ENCODE data around the gene PODN.

Gene PODN

GRCh38 chr1:53092659-53093450, 30.8 kb downstream of the PODN start:
- H3K27ac ChIP-seq: no peak overlapping the region
- H3K4me1 ChIP-seq (ENCODE audit: low read depth, poor library complexity, severe bottlenecking): no peaks in the 10 kb centered on the region

GRCh38 chr1:53093451-53093754, 31.4 kb downstream of the PODN start:
- no peaks in the 10 kb centered on the region for H3K36me3 ChIP-seq (ENCODE audit: insufficient read depth)
- H3K9ac ChIP-seq: no peak overlapping the region

More at GRCh38 chr1:53092659-53093450, 30.8 kb downstream of the PODN start:
- no peaks in the 10 kb centered on the region for H3K36me3 ChIP-seq (ENCODE audit: insufficient read depth)
- no peak overlapping the region for H3K4me2 ChIP-seq
- no peaks in the 10 kb centered on the region for H4K20me1 ChIP-seq (ENCODE audit: insufficient read depth)
- TF ChIP-seq CTCF (conservative IDR thresholded peaks at IDR 0.05; ENCODE audit: low read depth, low read length): no peak
- H3K4me3 ChIP-seq (IDR thresholded peaks at IDR 0.05; ENCODE audit: insufficient read depth, low read depth, low read length): no peak overlapping the region
- H3K9ac ChIP-seq: no peak overlapping the region
- no peaks in the 10 kb centered on the region for H3K79me2 ChIP-seq (ENCODE audit: insufficient read depth, low read depth)
- H2AFZ ChIP-seq (ENCODE audit: low read depth): no peak overlapping the region
- H3K27me3 ChIP-seq (ENCODE audit: insufficient read depth, low read depth): peaks cover 14% of the 10 kb centered on the region; the same call in 1 of the 2 replicates

GRCh38 chr1:53093778-53094532, 31.9 kb downstream of the PODN start:
- no peaks in the 10 kb centered on the region for H3K4me1 ChIP-seq (ENCODE audit: low read depth, poor library complexity, severe bottlenecking)
- TF ChIP-seq CTCF (conservative IDR thresholded peaks at IDR 0.05; ENCODE audit: low read depth, low read length): no peak
- H3K9ac ChIP-seq: no peak overlapping the region
- H3K27ac ChIP-seq: no peak overlapping the region
- H3K36me3 ChIP-seq (ENCODE audit: insufficient read depth): no peaks in the 10 kb centered on the region
- H2AFZ ChIP-seq (ENCODE audit: low read depth): no peak overlapping the region
- H3K79me2 ChIP-seq (ENCODE audit: insufficient read depth, low read depth): no peaks in the 10 kb centered on the region
- peaks cover 14% of the 10 kb centered on the region; the same call in 1 of the 2 replicates for H3K27me3 ChIP-seq (ENCODE audit: insufficient read depth, low read depth)
- H3K4me2 ChIP-seq: no peak overlapping the region
- no peak overlapping the region for H3K4me3 ChIP-seq (IDR thresholded peaks at IDR 0.05; ENCODE audit: insufficient read depth, low read depth, low read length)
- no peaks in the 10 kb centered on the region for H4K20me1 ChIP-seq (ENCODE audit: insufficient read depth)

More at GRCh38 chr1:53093451-53093754, 31.4 kb downstream of the PODN start:
- Histone ChIP-seq H3K79me2 (ENCODE audit: insufficient read depth, low read depth) (no peaks in the 10 kb centered on the region), H2AFZ (ENCODE audit: low read depth) (no peak overlapping the region), H3K27ac (no peak overlapping the region), H3K27me3 (ENCODE audit: insufficient read depth, low read depth) (peaks cover 14% of the 10 kb centered on the region; the same call in 1 of the 2 replicates), H3K4me1 (ENCODE audit: low read depth, poor library complexity, severe bottlenecking) (no peaks in the 10 kb centered on the region), H4K20me1 (ENCODE audit: insufficient read depth) (no peaks in the 10 kb centered on the region), H3K4me3 (IDR thresholded peaks at IDR 0.05; ENCODE audit: insufficient read depth, low read depth, low read length) (no peak overlapping the region), H3K4me2 (no peak overlapping the region)
- TF ChIP-seq CTCF (conservative IDR thresholded peaks at IDR 0.05; ENCODE audit: low read depth, low read length): no peak

- no peak overlapping the region for H2AFZ ChIP-seq (ENCODE audit: low read depth)
Measured at GRCh38 chr1:53094533-53094919, 32.5 kb downstream of the PODN start.

More at GRCh38 chr1:53094533-53094919, 32.5 kb downstream of the PODN start:
- H4K20me1 ChIP-seq (ENCODE audit: insufficient read depth): no peaks in the 10 kb centered on the region
- no peaks in the 10 kb centered on the region for H3K79me2 ChIP-seq (ENCODE audit: insufficient read depth, low read depth)
- no peak overlapping the region for H3K9ac ChIP-seq
- peaks cover 14% of the 10 kb centered on the region; the same call in 1 of the 2 replicates for H3K27me3 ChIP-seq (ENCODE audit: insufficient read depth, low read depth)
- no peak for TF ChIP-seq CTCF (conservative IDR thresholded peaks at IDR 0.05; ENCODE audit: low read depth, low read length)
- no peaks in the 10 kb centered on the region for H3K4me1 ChIP-seq (ENCODE audit: low read depth, poor library complexity, severe bottlenecking)
- H3K4me3 ChIP-seq (IDR thresholded peaks at IDR 0.05; ENCODE audit: insufficient read depth, low read depth, low read length): no peak overlapping the region
- no peak overlapping the region for H3K27ac ChIP-seq
- no peak overlapping the region for H3K4me2 ChIP-seq
- no peaks in the 10 kb centered on the region for H3K36me3 ChIP-seq (ENCODE audit: insufficient read depth)
